GM23338 (cell line): Measurements from ENCODE around the gene DXO. TPM values are rescaled to one million over a fixed set of nuclear protein-coding genes. Genes with fewer than 3 reads are reported as not detected.

Source experiments
- ATAC-seq: fragments of 200-7000 bp; cut with Tn5 transposase; 3 replicates; pipeline ENCODE4 v1.9.1; 2020
- DNase-seq: peaks from one replicate; pipeline ENCODE4 v3.0.0-alpha.2; 2015; ENCODE audit warnings: low spot score
- H2AFZ ChIP-seq: fragments of 200-600 bp; sonication (generic); 2 replicates; pipeline ENCODE4 v1.8.0; 2016; ENCODE audit warnings: antibody characterized with exemption, mild to moderate bottlenecking, moderate library complexity
- H3F3A ChIP-seq: fragments of 200-600 bp; sonication (generic); replicated peaks from 2 replicates; pipeline ENCODE4 v1.8.0; 2017; ENCODE audit warnings: antibody characterized with exemption, mixed run types, low read depth
- H3K27ac ChIP-seq: fragments of 200-600 bp; sonication (generic); 2 replicates; pipeline ENCODE4 v1.6.1; 2016; ENCODE audit warnings: low read depth
- H3K27me3 ChIP-seq: fragments of 200-600 bp; sonication (generic); 2 replicates; pipeline ENCODE4 v1.8.0; 2016; ENCODE audit warnings: mild to moderate bottlenecking, mixed run types, moderate library complexity; ENCODE audit not compliant: insufficient read depth
- H3K36me3 ChIP-seq: fragments of 200-600 bp; sonication (generic); 2 replicates; pipeline ENCODE4 v1.8.0; 2016; ENCODE audit warnings: mild to moderate bottlenecking; ENCODE audit not compliant: insufficient read depth
- H3K4me1 ChIP-seq: fragments of 200-600 bp; sonication (generic); 2 replicates; pipeline ENCODE4 v1.8.0; 2016; ENCODE audit warnings: mild to moderate bottlenecking, moderate library complexity; ENCODE audit not compliant: insufficient read depth
- H3K4me2 ChIP-seq: fragments of 200-600 bp; sonication (generic); 2 replicates; pipeline ENCODE4 v1.7.1; 2017; ENCODE audit warnings: mixed run types
- H3K4me3 ChIP-seq: fragments of 200-600 bp; sonication (generic); 2 replicates; pipeline ENCODE4 v1.6.1; 2016; ENCODE audit warnings: mixed run types
- H3K79me2 ChIP-seq: fragments of 200-600 bp; sonication (generic); replicated peaks from 2 replicates; pipeline ENCODE4 v1.8.0; 2017; ENCODE audit warnings: mild to moderate bottlenecking; ENCODE audit not compliant: insufficient read depth
- H3K9me2 ChIP-seq: fragments of 200-600 bp; sonication (generic); 2 replicates; pipeline ENCODE4 v1.8.0; 2017; ENCODE audit not compliant: insufficient read depth
- H4K20me1 ChIP-seq: fragments of 200-600 bp; sonication (generic); replicated peaks from 2 replicates; pipeline ENCODE4 v1.8.0; 2017; ENCODE audit warnings: mild to moderate bottlenecking; ENCODE audit not compliant: insufficient read depth
- H3K27ac Mint-ChIP-seq: 2 replicates; pipeline ENCODE4 v1.8.0; 2020; ENCODE audit warnings: inconsistent platforms, mild to moderate bottlenecking, moderate library complexity, mixed read lengths
- H3K27me3 Mint-ChIP-seq: 3 replicates; pipeline ENCODE4 v1.8.0; 2022; ENCODE audit warnings: low read depth, mild to moderate bottlenecking, moderate library complexity, mixed read lengths, inconsistent platforms; ENCODE audit not compliant: insufficient read depth, poor library complexity
- H3K36me3 Mint-ChIP-seq: 3 replicates; pipeline ENCODE4 v1.8.0; 2021; ENCODE audit warnings: low read depth, mild to moderate bottlenecking, inconsistent platforms, moderate library complexity, mixed read lengths
- H3K4me1 Mint-ChIP-seq: 3 replicates; pipeline ENCODE4 v1.8.0; 2020; ENCODE audit warnings: mild to moderate bottlenecking, inconsistent platforms, mixed read lengths
- H3K4me3 Mint-ChIP-seq: 3 replicates; pipeline ENCODE4 v1.8.0; 2021; ENCODE audit warnings: moderate library complexity, mild to moderate bottlenecking, inconsistent platforms, mixed read lengths
- H3K9me3 Mint-ChIP-seq: 3 replicates; pipeline ENCODE4 v1.8.0; 2020; ENCODE audit warnings: moderate library complexity, mild to moderate bottlenecking, inconsistent platforms, mixed read lengths
- CREB1 ChIP-seq: fragments of 250-450 bp; sonication (Bioruptor Pico); IDR thresholded peaks from 2 replicates; pipeline ENCODE4 v1.5.0; 2020; ENCODE audit warnings: low read depth, mild to moderate bottlenecking, moderate library complexity
- EZH2 ChIP-seq: fragments of 200-600 bp; sonication (generic); IDR thresholded peaks from one replicate; pipeline ENCODE4 v1.8.0; 2017; ENCODE audit warnings: antibody characterized with exemption, mild to moderate bottlenecking, low read depth; ENCODE audit not compliant: unreplicated experiment
- EZH2phosphoT487 ChIP-seq: fragments of 200-600 bp; sonication (generic); IDR thresholded peaks from one replicate; pipeline ENCODE4 v1.8.1; 2018; ENCODE audit warnings: antibody characterized with exemption; ENCODE audit not compliant: unreplicated experiment
- JUNB ChIP-seq: IDR thresholded peaks from one replicate; pipeline ENCODE4 v1.6.1; 2016; ENCODE audit warnings: antibody characterized with exemption; ENCODE audit not compliant: unreplicated experiment
- NANOG ChIP-seq: IDR thresholded peaks from 2 replicates; pipeline ENCODE4 v1.6.1; 2016; ENCODE audit warnings: antibody characterized with exemption, borderline replicate concordance
- POLR2AphosphoS5 ChIP-seq: IDR thresholded peaks from 2 replicates; pipeline ENCODE4 v1.6.1; 2016; ENCODE audit warnings: antibody characterized with exemption, low read depth
- STAT1 ChIP-seq: IDR thresholded peaks from one replicate; pipeline ENCODE4 v1.6.1; 2016; ENCODE audit warnings: antibody characterized with exemption; ENCODE audit not compliant: unreplicated experiment
- ZNF331 ChIP-seq: fragments of 250-450 bp; sonication (Bioruptor Pico); IDR thresholded peaks from 2 replicates; pipeline ENCODE4 v1.5.0; 2020; ENCODE audit warnings: low read depth, mild to moderate bottlenecking, moderate library complexity
- polyA plus RNA-seq: library from polyadenylated mRNA; unstranded; fragments of >200 nt; fragmentation: Nextera tagmentation; extraction: Ambion mirVana; gene quantifications from 2 replicates; pipeline ENCODE4 v1.2.1, GENCODE V29; 2016
- total RNA-seq: library from RNA; depleted of rRNA; stranded (reverse); fragments of >200 nt; shearing (Covaris generic); gene quantifications from 2 replicates; pipeline ENCODE4 v1.2.3, GENCODE V29; 2014
- TF ChIP-seq, protein P1 (sequence below), 2 experiments: fragments of 200-600 bp in 1 of 2; sonication (generic) in 1 of 2; conservative IDR thresholded peaks; 2 replicates each; pipeline versions ENCODE4 v1.5.1 to v1.6.1; 2016 to 2017; ENCODE audit warnings: antibody characterized with exemption in 2 of 2, low read depth in 2 of 2, mild to moderate bottlenecking in 2 of 2, moderate library complexity in 1 of 2
- TF ChIP-seq, protein P2 (sequence below): IDR thresholded peaks from one replicate; pipeline ENCODE4 v1.6.1; 2018; ENCODE audit warnings: antibody characterized with exemption; ENCODE audit not compliant: unreplicated experiment
- TF ChIP-seq, protein P3 (sequence below): IDR thresholded peaks from 2 replicates; pipeline ENCODE4 v1.6.1; 2016; ENCODE audit warnings: antibody characterized with exemption
- TF ChIP-seq, protein P4 (sequence below): fragments of 250-450 bp; sonication (Bioruptor Pico); IDR thresholded peaks from 2 replicates; pipeline ENCODE4 v1.5.0; 2020; ENCODE audit warnings: mild to moderate bottlenecking, moderate library complexity

Gene DXO
- total and polyA plus RNA-seq, 2 experiments from 2014 or later = 15.6 to 19.7 TPM

DNA sequence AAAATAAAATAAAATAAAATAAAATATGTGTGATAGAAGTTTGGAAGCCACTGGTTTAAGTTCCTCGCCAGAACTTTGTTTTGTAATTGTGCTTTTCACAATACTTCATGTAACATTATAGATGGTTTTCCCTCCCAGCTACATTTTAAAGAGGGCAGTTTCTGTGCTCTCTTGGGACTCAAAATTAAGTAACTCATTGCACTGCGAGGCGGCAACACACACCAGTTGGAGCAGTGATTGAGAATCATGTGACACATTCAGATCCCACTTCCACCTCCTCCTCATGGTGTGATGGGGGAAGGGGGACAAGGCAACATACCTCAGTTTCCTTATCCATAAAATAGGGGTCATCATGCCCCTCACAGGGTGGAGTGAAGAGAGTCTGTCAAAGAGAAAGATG lies 36.9 kb downstream of the DXO start:
- DNase-seq (no peak), ATAC-seq (no peak)
- TF ChIP-seq, protein P1, sequence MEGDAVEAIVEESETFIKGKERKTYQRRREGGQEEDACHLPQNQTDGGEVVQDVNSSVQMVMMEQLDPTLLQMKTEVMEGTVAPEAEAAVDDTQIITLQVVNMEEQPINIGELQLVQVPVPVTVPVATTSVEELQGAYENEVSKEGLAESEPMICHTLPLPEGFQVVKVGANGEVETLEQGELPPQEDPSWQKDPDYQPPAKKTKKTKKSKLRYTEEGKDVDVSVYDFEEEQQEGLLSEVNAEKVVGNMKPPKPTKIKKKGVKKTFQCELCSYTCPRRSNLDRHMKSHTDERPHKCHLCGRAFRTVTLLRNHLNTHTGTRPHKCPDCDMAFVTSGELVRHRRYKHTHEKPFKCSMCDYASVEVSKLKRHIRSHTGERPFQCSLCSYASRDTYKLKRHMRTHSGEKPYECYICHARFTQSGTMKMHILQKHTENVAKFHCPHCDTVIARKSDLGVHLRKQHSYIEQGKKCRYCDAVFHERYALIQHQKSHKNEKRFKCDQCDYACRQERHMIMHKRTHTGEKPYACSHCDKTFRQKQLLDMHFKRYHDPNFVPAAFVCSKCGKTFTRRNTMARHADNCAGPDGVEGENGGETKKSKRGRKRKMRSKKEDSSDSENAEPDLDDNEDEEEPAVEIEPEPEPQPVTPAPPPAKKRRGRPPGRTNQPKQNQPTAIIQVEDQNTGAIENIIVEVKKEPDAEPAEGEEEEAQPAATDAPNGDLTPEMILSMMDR (conservative IDR thresholded peaks at IDR 0.05; ENCODE audit: low read depth in 2 of 2) = no peak
- no peak for TF ChIP-seq ZNF331
- TF ChIP-seq EZH2 = no peak
- no peak for TF ChIP-seq EZH2phosphoT487
- TF ChIP-seq JUNB = no peak
- TF ChIP-seq, protein P2, sequence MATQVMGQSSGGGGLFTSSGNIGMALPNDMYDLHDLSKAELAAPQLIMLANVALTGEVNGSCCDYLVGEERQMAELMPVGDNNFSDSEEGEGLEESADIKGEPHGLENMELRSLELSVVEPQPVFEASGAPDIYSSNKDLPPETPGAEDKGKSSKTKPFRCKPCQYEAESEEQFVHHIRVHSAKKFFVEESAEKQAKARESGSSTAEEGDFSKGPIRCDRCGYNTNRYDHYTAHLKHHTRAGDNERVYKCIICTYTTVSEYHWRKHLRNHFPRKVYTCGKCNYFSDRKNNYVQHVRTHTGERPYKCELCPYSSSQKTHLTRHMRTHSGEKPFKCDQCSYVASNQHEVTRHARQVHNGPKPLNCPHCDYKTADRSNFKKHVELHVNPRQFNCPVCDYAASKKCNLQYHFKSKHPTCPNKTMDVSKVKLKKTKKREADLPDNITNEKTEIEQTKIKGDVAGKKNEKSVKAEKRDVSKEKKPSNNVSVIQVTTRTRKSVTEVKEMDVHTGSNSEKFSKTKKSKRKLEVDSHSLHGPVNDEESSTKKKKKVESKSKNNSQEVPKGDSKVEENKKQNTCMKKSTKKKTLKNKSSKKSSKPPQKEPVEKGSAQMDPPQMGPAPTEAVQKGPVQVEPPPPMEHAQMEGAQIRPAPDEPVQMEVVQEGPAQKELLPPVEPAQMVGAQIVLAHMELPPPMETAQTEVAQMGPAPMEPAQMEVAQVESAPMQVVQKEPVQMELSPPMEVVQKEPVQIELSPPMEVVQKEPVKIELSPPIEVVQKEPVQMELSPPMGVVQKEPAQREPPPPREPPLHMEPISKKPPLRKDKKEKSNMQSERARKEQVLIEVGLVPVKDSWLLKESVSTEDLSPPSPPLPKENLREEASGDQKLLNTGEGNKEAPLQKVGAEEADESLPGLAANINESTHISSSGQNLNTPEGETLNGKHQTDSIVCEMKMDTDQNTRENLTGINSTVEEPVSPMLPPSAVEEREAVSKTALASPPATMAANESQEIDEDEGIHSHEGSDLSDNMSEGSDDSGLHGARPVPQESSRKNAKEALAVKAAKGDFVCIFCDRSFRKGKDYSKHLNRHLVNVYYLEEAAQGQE = no peak
- no peak for TF ChIP-seq NANOG
- TF ChIP-seq STAT1 = no peak
- TF ChIP-seq POLR2AphosphoS5 = no peak
- TF ChIP-seq, protein P3, sequence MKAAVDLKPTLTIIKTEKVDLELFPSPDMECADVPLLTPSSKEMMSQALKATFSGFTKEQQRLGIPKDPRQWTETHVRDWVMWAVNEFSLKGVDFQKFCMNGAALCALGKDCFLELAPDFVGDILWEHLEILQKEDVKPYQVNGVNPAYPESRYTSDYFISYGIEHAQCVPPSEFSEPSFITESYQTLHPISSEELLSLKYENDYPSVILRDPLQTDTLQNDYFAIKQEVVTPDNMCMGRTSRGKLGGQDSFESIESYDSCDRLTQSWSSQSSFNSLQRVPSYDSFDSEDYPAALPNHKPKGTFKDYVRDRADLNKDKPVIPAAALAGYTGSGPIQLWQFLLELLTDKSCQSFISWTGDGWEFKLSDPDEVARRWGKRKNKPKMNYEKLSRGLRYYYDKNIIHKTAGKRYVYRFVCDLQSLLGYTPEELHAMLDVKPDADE = no peak
- TF ChIP-seq, protein P4, sequence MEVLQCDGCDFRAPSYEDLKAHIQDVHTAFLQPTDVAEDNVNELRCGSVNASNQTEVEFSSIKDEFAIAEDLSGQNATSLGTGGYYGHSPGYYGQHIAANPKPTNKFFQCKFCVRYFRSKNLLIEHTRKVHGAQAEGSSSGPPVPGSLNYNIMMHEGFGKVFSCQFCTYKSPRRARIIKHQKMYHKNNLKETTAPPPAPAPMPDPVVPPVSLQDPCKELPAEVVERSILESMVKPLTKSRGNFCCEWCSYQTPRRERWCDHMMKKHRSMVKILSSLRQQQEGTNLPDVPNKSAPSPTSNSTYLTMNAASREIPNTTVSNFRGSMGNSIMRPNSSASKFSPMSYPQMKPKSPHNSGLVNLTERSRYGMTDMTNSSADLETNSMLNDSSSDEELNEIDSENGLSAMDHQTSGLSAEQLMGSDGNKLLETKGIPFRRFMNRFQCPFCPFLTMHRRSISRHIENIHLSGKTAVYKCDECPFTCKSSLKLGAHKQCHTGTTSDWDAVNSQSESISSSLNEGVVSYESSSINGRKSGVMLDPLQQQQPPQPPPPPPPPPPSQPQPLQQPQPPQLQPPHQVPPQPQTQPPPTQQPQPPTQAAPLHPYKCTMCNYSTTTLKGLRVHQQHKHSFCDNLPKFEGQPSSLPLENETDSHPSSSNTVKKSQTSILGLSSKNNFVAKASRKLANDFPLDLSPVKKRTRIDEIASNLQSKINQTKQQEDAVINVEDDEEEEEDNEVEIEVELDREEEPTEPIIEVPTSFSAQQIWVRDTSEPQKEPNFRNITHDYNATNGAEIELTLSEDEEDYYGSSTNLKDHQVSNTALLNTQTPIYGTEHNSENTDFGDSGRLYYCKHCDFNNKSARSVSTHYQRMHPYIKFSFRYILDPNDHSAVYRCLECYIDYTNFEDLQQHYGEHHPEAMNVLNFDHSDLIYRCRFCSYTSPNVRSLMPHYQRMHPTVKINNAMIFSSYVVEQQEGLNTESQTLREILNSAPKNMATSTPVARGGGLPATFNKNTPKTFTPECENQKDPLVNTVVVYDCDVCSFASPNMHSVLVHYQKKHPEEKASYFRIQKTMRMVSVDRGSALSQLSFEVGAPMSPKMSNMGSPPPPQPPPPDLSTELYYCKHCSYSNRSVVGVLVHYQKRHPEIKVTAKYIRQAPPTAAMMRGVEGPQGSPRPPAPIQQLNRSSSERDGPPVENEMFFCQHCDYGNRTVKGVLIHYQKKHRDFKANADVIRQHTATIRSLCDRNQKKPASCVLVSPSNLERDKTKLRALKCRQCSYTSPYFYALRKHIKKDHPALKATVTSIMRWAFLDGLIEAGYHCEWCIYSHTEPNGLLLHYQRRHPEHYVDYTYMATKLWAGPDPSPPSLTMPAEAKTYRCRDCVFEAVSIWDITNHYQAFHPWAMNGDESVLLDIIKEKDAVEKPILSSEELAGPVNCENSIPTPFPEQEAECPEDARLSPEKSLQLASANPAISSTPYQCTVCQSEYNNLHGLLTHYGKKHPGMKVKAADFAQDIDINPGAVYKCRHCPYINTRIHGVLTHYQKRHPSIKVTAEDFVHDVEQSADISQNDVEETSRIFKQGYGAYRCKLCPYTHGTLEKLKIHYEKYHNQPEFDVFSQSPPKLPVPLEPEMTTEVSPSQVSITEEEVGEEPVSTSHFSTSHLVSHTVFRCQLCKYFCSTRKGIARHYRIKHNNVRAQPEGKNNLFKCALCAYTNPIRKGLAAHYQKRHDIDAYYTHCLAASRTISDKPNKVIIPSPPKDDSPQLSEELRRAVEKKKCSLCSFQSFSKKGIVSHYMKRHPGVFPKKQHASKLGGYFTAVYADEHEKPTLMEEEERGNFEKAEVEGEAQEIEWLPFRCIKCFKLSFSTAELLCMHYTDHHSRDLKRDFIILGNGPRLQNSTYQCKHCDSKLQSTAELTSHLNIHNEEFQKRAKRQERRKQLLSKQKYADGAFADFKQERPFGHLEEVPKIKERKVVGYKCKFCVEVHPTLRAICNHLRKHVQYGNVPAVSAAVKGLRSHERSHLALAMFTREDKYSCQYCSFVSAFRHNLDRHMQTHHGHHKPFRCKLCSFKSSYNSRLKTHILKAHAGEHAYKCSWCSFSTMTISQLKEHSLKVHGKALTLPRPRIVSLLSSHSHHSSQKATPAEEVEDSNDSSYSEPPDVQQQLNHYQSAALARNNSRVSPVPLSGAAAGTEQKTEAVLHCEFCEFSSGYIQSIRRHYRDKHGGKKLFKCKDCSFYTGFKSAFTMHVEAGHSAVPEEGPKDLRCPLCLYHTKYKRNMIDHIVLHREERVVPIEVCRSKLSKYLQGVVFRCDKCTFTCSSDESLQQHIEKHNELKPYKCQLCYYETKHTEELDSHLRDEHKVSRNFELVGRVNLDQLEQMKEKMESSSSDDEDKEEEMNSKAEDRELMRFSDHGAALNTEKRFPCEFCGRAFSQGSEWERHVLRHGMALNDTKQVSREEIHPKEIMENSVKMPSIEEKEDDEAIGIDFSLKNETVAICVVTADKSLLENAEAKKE (CRISPR knock-in tag) = no peak
- TF ChIP-seq CREB1 = no peak
- Histone ChIP-seq H3K4me2 (no peak overlapping the region), H3K36me3 (no peaks in the 10 kb centered on the region), H2AFZ (no peak overlapping the region), H3K9me2 (peaks cover 4% of the 10 kb centered on the region; the same call in 1 of the 2 replicates), H4K20me1 (no peaks in the 10 kb centered on the region), H3K79me2 (no peaks in the 10 kb centered on the region), H3K4me3 (no peak overlapping the region), H3K27ac (no peak overlapping the region), H3K4me1 (no peaks in the 10 kb centered on the region), H3K27me3 (no peaks in the 10 kb centered on the region), H3F3A (no peaks in the 10 kb centered on the region)
- no peak overlapping the region for H3K27ac Mint-ChIP-seq
- no peaks in the 10 kb centered on the region for H3K36me3 Mint-ChIP-seq
- H3K9me3 Mint-ChIP-seq = peaks cover 11% of the 10 kb centered on the region; the same call in 2 of the 3 replicates
- H3K4me1 Mint-ChIP-seq = 0 out of 3 replicates have a peak, but pooled peaks cover under 1% of the 10 kb centered on the region
- H3K27me3 Mint-ChIP-seq = peaks cover 10% of the 10 kb centered on the region
- no peak overlapping the region for H3K4me3 Mint-ChIP-seq
